ENCODE data around the gene STAB1.

Gene STAB1

GRCh38 chr3:52458031-52458760, 36.9 kb upstream of the STAB1 start:
- no peak for DNase-seq

GRCh38 chr3:52458770-52459545, 36.2 kb upstream of the STAB1 start:
- no peak for DNase-seq

GRCh38 chr3:52461874-52462273, 33.3 kb upstream of the STAB1 start:
- no peak for DNase-seq

- DNase-seq = no peak
Measured at GRCh38 chr3:52463416-52463815, 31.7 kb upstream of the STAB1 start.

GRCh38 chr3:52468336-52468735, 26.8 kb upstream of the STAB1 start:
- no peak for DNase-seq

GRCh38 chr3:52469001-52469400, 26.1 kb upstream of the STAB1 start:
- no peak for DNase-seq

GRCh38 chr3:52470920-52471319, 24.2 kb upstream of the STAB1 start:
- no peak for DNase-seq

- peak; percentile 20 for DNase-seq
Measured at GRCh38 chr3:52471371-52472238, 23.5 kb upstream of the STAB1 start.

GRCh38 chr3:52472239-52473000, 22.7 kb upstream of the STAB1 start:
- DNase-seq = no peak

- DNase-seq = no peak
Measured at GRCh38 chr3:52473026-52473425, 22.1 kb upstream of the STAB1 start.

GRCh38 chr3:52477076-52477795, 17.9 kb upstream of the STAB1 start:
- DNase-seq = no peak

- no peak for DNase-seq
Measured at GRCh38 chr3:52477796-52478095, 17.4 kb upstream of the STAB1 start.

- DNase-seq = no peak
Measured at GRCh38 chr3:52479037-52479876, 15.9 kb upstream of the STAB1 start.

- DNase-seq = no peak
Measured at GRCh38 chr3:52479877-52480575, 15.1 kb upstream of the STAB1 start.

GRCh38 chr3:52480768-52481715, 14.1 kb upstream of the STAB1 start:
- no peak for DNase-seq

GRCh38 chr3:52481819-52482521, 13.2 kb upstream of the STAB1 start:
- DNase-seq = no peak

GRCh38 chr3:52483081-52483480, 12.1 kb upstream of the STAB1 start:
- DNase-seq = no peak

- DNase-seq = no peak
Measured at GRCh38 chr3:52483577-52484381, 11.4 kb upstream of the STAB1 start.

Measured in activated naive CD4-positive, alpha-beta T cell treated with Interleukin-2 at 50 U/mL for 16 hours (primary cell).